Measurements from ENCODE around the gene RNF14. TPM values are rescaled to one million over a fixed set of nuclear protein-coding genes. Genes with fewer than 3 reads are reported as not detected.

Gene RNF14
- total and polyA plus RNA-seq, 9 of the 15 experiments (the other 6 are each of a cell fraction or from before 2014, with no cell fraction given) = 36.3 to 140 (median 75.1) TPM

GRCh38 chr5:142012792-142013388 is 44.0 kb downstream of the RNF14 start, which contains the start of gene GNPDA1 (continued):
- TF ChIP-seq MBD2 (IDR thresholded peaks at IDR 0.05; ENCODE audit: borderline replicate concordance, low read depth) (0 out of 2 replicates have a peak, but pooled peaks have one; percentile 44), HDAC3 (IDR thresholded peaks at IDR 0.05; ENCODE audit: borderline replicate concordance, partially characterized antibody) (no peak), ZNF184 (CRISPR knock-in tag; IDR thresholded peaks at IDR 0.05) (no peak), ETV1 (tag; conservative IDR thresholded peaks at IDR 0.05; ENCODE audit: low read depth) (peak; percentile 81), HMGXB4 (CRISPR knock-in tag; IDR thresholded peaks at IDR 0.05) (peak; percentile 81), TAF9B (IDR thresholded peaks at IDR 0.05; ENCODE audit: partially characterized antibody) (peak; percentile 65), L3MBTL2 (IDR thresholded peaks at IDR 0.05) (peak; percentile 89), ZNF197 (CRISPR knock-in tag; IDR thresholded peaks at IDR 0.05; ENCODE audit: low read depth) (no peak), PCBP2 (IDR thresholded peaks at IDR 0.05; ENCODE audit: low read depth, low read length, poor library complexity, severe bottlenecking) (no peak), FOXA1 (IDR thresholded peaks at IDR 0.05; ENCODE audit: borderline replicate concordance) (no peak), RBFOX2 (IDR thresholded peaks at IDR 0.05; ENCODE audit: low read depth, low read length) (peak; percentile 95), ATF1 (CRISPR knock-in tag; IDR thresholded peaks at IDR 0.05) (no peak), ATF1 (tag; IDR thresholded peaks at IDR 0.05) (no peak), ZHX1 (conservative IDR thresholded peaks at IDR 0.05; ENCODE audit: low read length) (no peak), SPI1 (IDR thresholded peaks at IDR 0.05; ENCODE audit: borderline replicate concordance, low read depth, low read length) (no peak), NFIX (CRISPR knock-in tag; IDR thresholded peaks at IDR 0.05; ENCODE audit: low read depth) (no peak), CREM (IDR thresholded peaks at IDR 0.05; ENCODE audit: low read depth) (peak; percentile 26; the same call in 1 of the 2 replicates), ZBTB12 (CRISPR knock-in tag; IDR thresholded peaks at IDR 0.05) (no peak), RBM22 (IDR thresholded peaks at IDR 0.05; ENCODE audit: low read depth, low read length, poor library complexity, severe bottlenecking) (no peak), SNRNP70 (optimal IDR thresholded peaks at IDR 0.05; ENCODE audit: low read depth, low read length) (no peak), E4F1 (CRISPR knock-in tag; IDR thresholded peaks at IDR 0.05; ENCODE audit: borderline replicate concordance) (no peak), DNMT1 (IDR thresholded peaks at IDR 0.05) (no peak)

All from K562 (cell line).